ENCODE measurements around the gene PPP1R2B.

DNA sequence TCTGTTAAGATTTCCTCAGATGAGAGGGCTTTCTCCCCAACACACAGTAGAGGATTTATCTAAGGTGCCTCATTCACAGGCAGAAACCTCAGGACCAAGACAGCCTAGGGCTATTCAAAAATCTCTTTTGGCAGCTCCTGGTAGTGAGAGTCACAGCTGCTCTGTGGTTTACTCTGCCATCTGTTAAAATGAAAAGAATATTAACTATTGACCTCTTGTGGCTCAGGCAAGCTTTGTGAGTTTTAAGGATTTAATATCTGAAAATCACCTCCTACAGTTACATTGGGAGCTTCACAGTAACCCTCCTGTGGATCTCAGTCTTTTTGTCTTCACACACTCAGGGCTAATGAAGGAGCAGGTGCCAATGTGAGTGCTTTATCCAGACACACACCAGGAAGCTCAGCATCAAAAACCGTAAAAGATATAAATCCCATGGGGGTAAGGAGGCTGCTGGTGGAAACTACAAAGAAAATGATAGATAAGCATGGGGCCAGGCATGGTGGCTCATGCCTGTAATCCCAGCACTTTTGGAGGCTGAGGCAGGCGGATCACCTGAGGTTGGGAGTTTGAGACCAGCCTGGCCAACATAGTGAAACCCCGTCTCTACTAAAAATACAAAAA is 29.7 kb downstream of the PPP1R2B start:
- TF ChIP-seq POLR2A (IDR thresholded peaks at IDR 0.05; ENCODE audit: low read depth, low read length) (no peak), SPI1 (IDR thresholded peaks at IDR 0.05; ENCODE audit: low read depth, low read length) (no peak), POLR2AphosphoS5 (IDR thresholded peaks at IDR 0.05; ENCODE audit: low read depth, low read length) (no peak), TAF1 (IDR thresholded peaks at IDR 0.05; ENCODE audit: low read depth, low read length) (no peak)
